ENCODE data around the gene UPK3A.
"Not testable (repeated sequence)": the region's sequence is repeated elsewhere in the genome, so short reads cannot be mapped to it uniquely, and the experiment has no call there.

Gene UPK3A

GRCh38 chr22:45310331-45310976 is 25.7 kb downstream of the UPK3A start:
- DNase-seq = peak in 1 of 2 experiments; percentile 9

DNA sequence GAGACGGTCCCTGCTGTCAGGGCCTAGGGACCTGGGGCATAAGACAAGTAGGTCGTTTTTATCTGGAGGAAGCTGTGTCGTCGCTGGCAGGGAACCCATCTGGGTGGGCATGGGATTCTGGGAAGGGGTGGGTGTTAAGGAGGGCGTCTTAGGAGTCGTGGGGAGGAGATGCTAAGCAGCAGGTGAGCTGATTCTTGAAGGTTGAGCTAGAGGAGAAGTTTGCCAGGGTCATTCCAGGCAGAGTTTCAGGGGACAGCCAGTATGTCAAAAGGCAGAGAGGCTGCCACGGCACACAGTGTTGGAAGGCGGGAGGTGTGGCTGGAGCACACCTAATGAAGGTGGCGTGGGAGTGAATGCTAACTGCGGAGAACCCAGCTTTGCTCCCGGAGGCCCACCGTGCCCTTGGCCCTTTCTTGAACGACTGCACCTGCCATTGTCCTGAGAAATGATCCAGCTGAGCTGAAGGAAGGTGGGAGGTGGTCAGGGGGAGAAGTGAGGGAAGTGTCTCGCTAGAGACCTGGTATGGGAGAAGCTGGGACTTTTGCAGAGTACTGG is 26.3 kb downstream of the UPK3A start:
- DNase-seq = no peak

DNA sequence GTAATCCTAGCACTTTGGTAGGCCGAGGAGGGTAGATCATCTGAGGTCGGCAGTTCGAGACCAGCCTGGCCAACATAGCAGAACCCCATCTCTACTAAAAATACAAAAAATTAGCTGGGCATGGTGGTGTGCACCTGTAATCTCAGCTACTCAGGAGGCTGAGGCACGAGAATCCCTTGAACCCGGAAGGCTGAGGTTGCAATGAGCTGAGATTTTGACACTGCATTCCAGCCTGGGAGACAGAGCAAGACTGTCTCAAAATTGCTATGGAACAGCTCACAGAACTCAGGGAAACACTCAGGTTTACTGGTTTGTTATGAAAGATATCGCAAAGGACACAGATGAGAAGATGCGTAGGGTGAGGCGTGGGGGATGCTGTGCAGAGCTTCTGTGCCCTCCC is 27.7 kb downstream of the UPK3A start:
- DNase-seq = no peak

GRCh38 chr22:45312856-45313255 is 28.1 kb downstream of the UPK3A start:
- no peak for DNase-seq

DNA sequence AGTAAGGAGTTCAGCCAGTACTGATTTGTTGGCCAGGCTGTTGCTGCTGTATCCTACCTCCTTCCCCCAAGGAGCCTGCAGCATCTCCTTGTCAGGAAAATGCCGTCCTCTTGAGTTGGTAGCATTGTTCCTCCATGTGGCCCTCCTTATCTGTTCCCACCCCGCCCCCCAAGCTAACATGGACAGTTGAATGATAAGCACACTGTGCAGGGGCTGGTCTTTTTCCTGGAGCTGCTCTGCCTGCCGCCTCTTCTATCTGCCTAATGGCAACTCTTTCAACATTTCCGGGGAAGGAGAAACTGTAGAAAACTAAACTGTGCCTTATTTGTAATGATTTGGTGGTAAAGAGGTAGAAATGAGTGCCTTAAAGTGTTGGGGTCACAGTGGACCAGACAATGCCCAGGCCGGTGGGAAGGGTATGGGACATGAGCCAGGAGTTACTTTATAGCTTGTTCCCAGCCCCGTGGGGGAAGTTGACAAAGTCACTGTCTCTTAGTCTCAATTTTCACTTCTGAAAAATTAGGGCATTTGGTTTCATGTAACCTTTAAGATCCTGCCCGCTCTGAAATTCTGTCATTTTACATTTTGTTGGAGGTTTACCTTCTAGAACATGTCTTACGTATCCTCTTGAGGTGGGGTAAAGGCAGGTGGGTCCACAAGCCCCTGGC is 29.4 kb downstream of the UPK3A start:
- no peak for DNase-seq

DNA sequence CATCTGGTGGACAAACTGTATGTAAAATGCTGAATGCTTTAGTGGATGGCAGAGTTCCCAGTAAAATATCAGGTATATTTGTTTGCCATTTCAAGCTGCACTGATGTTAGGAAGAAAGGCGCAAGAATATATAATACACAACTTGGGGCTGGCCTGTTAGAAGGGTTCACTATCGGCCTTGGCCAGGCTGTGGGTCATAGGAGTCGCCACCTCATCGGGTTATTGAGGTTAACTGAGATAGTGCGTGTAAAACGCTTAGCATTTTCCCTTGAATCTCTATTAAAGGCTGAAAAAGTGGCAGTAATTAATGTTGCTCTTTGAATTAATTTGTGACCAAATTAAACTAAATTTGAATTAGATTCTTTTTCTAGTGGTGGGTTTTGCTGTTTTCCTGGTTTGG is 30.0 kb downstream of the UPK3A start:
- no peak for DNase-seq

DNA sequence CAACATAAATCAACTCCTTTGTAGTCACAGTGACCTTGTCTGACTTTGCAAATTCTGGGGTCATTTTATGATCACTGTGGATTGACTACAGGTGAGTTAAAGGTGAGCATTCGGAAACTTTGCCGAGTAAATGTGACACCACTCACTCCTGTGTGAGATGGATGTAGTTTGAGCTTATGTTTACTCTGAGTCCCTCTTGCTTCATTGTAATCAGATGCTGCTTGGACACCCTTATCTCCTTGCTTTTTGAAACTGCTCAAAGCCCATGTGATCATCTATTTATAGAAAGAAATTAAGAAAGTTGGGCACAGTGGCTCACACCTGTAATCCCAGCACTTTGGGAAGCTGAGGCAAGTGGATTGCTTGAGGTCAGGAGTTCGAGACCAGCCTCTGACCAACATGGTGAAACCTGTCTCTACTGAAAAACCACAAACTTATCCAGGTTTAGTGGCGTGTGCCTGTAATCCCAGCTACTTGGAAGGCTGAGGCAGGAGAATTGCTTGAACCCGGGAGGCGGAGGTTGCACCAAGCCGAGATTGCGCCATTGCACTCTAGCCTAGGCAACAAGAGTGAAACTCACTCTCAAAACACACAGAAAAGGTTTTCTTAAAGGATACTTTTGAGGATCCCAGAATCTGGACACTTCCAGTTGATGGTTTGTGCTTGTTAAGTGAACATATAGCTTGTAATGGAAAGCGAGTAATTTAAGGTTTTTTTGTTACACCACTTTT is 32.2 kb downstream of the UPK3A start:
- no peak for DNase-seq

DNA sequence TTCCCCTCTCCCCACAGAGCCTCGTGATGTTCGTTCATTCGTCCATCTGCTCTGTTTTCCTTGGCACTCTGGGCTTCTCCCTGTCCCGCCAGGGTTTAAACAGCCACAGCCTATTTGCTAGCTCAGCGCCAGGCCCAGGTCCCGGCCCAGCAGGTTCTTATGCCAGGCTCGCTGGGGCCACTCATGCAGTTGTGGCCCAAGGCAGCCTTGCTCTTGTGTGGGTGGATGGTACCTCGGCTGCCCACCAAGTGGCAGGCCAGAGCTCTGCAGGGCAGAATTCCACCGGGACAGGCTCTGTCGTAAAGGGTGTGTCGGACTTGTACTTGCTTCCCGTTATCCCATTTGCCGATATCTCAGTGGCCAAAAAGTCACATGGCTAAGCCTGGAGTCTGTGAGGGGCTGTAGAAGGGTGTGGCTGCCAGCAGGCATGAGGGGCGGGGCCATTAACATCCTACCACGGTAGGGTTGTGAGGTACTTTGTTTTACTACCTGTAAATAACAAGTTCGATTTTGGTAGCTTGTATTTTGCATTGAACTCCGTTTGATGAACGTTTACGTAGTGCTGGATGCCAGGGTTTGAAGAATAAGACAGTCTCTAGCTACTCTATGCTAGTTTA is 32.9 kb downstream of the UPK3A start:
- no peak for DNase-seq

DNA sequence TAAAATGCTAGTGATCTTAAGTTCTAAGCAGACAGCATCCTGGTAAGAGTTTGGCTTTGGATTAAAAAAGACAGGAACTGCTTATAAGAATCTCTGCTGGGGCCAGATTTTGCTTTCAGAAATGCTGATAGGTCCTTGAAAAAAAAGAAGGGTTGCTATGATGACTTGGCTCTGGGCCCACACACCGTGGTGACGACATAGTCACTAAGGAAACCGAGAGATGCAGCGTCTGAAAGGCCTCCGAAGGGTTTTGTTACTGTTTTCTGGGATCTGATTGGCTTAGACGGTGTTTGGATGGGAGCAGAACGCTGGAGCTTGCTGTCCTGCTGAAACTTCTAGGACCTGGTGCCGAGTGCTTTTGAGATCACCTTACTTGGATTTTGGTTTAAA is 33.4 kb downstream of the UPK3A start:
- peak; percentile 83 to 84 for DNase-seq

GRCh38 chr22:45318558-45319323 is 34.0 kb downstream of the UPK3A start:
- DNase-seq = peak; percentile 26 to 30

- no peak for DNase-seq
Observed at GRCh38 chr22:45319324-45319685, 34.6 kb downstream of the UPK3A start.

DNA sequence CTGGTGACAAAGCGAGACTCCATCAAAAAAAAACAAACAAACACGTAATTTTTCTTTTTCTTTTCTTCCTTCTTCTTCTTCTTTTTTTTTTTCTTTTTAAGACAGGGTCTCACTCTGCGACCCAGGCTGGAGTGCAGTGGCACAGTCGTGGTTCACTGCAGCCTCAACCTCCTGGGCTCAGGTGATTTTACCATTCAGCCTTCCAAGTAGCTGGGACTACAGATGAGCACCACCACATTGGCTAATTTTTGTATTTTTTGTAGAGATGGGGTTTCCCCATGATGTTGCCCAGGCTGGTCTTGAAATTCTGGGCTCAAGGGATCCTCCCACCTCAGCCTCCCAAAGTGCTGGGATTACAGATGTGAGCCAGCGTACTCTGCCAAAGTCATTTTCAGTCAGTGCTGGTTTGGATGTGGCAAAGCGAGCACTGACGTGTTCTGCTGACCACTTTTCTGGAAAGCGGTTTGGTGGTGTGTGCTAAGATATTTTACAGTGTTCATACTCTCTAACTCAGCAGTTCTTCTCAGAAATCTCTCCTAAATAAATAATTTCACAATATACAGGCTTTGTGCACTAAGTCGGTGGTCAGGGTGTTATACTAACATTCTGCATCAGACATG is 35.7 kb downstream of the UPK3A start:
- DNase-seq = no peak

DNA sequence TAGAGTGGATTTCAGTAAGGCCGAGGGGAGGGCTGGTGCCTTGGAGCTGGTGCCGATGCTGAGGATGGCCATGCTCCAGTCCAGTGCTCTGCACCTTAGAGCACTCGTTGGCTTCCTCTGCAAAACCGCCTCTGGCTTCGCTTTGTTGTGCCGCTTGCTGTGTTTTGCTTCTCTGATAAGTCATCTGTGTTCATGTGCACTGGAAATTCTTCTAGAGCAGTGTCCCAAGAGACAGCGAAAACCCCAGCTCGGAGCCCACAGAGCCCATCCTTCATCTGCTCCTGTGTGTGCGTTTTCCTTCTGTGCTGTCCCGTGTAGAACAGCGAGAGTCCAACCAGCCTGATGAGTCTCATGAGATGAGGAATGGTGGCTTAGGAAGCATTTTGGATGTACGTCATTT is 37.1 kb downstream of the UPK3A start:
- no peak for DNase-seq

DNA sequence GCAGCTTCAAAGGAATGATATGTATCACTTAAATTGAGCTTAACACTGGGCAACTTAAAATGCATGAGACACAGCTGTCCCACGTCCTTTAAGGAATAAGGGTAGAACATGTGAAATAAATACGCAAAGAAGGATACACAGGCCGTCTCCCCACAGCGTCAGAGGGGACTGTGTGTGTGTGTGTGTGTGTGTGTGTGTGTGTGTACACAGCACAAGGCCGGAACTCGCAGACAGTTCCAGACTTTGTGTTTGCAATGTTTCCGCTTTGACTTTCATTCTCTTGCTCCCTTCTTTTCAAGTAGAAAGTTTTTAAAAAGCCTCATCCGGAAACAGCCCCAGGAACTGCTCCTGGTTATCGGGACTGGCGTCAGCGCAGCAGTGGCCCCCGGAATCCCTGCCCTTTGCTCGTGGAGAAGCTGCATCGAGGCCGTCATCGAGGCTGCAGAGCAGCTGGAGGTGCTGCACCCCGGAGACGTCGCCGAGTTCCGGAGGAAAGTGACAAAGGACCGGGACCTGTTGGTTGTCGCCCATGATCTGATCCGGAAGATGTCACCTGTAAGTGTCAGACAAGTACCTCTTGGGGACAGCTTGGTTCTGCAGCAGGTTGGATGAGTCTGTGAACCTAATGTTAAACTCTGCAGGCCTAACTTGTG is 38.2 kb downstream of the UPK3A start:
- DNase-seq = no peak

- no peak for DNase-seq
Observed at GRCh38 chr22:45323695-45324094, 38.9 kb downstream of the UPK3A start.

DNA sequence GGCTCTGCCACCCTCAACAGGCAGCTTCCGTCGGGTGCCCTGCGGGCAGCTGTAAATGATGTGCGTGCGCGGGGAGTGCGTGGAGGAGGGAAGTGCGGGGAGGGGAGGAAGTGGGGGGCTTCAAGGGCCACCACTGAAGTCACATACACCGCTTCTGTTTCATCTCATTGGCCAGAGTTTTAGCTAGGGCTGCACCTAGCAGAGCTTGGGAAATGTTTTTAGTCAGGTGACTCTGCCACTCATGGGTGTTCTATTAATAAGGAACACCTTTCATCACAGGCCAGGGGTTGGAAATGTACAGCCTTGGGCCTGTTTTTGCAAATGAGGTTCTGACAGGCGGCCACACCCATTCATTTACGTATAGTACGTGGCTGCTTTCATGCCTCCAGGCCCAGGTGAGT is 39.6 kb downstream of the UPK3A start:
- DNase-seq = no peak

DNA sequence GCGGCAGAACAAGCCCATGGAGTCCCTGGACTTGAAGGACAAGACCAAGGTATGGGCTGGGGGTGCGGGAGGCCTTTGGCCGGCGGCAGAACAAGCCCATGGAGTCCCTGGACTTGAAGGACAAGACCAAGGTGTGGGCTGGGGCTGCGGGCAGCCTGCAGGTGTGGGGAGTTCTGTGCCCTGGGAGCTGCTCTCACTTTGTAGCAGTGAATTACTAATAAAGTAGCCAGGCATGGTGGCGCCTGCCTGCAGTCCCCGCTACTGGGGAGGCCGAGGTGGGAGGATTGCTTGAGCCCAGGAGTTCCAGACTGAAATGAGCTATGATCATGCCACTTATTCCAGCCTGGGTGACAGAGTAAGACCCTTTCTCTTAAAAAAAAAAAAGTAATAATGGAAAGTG is 43.5 kb downstream of the UPK3A start:
- not testable (repeated sequence) for DNase-seq

DNA sequence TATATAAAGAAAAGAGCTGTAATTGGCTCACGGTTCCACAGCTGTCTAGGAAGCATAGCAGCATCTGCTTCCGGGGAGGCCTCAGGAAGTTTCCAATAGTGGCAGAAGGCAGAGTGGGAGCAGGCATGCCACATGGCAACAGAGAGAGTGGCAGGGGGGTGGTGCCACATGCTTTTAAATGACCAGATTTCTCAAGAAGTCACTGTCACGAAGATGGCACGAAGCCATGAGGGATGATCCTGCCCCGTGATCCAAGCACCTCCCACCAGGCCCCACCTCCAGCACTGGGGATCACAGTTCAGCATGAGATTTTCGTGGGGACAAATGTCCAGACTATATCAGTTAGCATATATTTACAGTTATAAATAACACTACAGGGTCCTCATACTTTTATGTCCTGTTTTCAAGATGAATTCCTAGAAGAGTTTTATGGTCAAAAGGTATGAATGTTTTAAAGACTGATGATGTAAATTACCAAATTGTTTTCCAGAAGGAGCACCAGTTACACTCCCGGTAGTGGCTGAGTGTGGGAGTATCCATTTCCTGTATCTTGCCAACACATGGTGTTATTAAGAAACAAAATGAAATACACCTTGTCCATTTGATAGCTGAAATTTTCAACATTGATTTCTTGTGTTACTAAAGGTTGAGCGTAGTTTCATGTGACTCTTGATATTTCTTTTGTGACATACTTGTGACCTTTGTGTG is 44.2 kb downstream of the UPK3A start:
- DNase-seq = no peak

GRCh38 chr22:45329530-45329936 is 44.8 kb downstream of the UPK3A start:
- DNase-seq = no peak

GRCh38 chr22:45330548-45330947 is 45.8 kb downstream of the UPK3A start:
- no peak for DNase-seq

DNA sequence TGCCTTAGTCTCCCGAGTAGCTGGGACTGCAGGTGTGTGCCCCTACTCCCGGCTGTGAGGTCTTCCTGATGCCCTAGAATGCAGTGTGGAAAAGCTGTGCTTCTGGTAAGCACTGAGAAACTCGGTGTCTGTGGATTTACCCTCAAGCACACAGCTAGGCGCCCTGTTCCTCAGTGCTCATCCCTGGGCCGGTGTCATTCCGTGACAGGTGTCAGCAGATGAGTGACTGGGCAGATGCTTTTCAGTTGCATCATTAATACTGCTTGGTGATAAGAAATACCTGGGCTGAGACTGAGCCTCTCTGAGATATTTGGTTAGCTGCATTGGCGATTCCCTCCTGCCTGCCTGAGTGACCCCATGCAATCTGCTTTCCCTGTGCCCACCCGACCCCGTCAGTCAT is 46.7 kb downstream of the UPK3A start:
- no peak for DNase-seq
